K562 (cell line): ENCODE data around the gene CLPSL2. TPM values are rescaled to one million over a fixed set of nuclear protein-coding genes. Genes with fewer than 3 reads are reported as not detected.
A peak's percentile ranks its signal among the peaks of the same experiment; 100 is the strongest.

Experiments
- ARNT ChIP-seq, 2 experiments: fragments of 450-650 bp; IDR thresholded peaks; 2 replicates each; pipeline ENCODE4 v1.6.1; 2016; ENCODE audit warnings: mild to moderate bottlenecking in 1 of 2
- ATF1 ChIP-seq, 2 experiments: fragments of 450-650 bp in 1 of 2; IDR thresholded peaks; 2 replicates each; pipeline ENCODE4 v1.6.1; 2016; ENCODE audit warnings: missing compliant biosample characterization in 1 of 2, missing genetic modification characterization in 1 of 2
- BACH1 ChIP-seq: fragments of 200-800 bp; sonication (Bioruptor generic); IDR thresholded peaks from 2 replicates; pipeline ENCODE4 v1.6.1; 2016; ENCODE audit warnings: missing genetic modification characterization, missing compliant biosample characterization
- CREBBP ChIP-seq: IDR thresholded peaks from one replicate; pipeline ENCODE4 v1.6.1; 2012; ENCODE audit warnings: low read depth, mild to moderate bottlenecking, control low read depth, inconsistent platforms, low read length
- DDX20 ChIP-seq: fragments of 450-650 bp; IDR thresholded peaks from 2 replicates; pipeline ENCODE4 v1.6.1; 2016; ENCODE audit warnings: missing genetic modification characterization, low read depth, mild to moderate bottlenecking, missing compliant biosample characterization, moderate library complexity
- FOXM1 ChIP-seq, 2 experiments: fragments of 450-650 bp in 1 of 2; sonication (generic) in 1 of 2; formaldehyde crosslinking in 1 of 2; IDR thresholded peaks; 2 replicates each; pipeline versions ENCODE4 v1.6.1 to v1.9.0; 2017 to 2022; ENCODE audit warnings: low read depth in 2 of 2, mild to moderate bottlenecking in 2 of 2, missing genetic modification reagents in 1 of 2, moderate library complexity in 1 of 2
- GABPB2 ChIP-seq: fragments of 250-450 bp; sonication (Bioruptor Pico); conservative IDR thresholded peaks from 2 replicates; pipeline ENCODE4 v1.5.1; 2021; ENCODE audit warnings: mild to moderate bottlenecking
- GTF2A2 ChIP-seq: IDR thresholded peaks from 2 replicates; pipeline ENCODE4 v1.6.1; 2016; ENCODE audit warnings: mild to moderate bottlenecking, missing genetic modification characterization, missing compliant biosample characterization
- KDM1A ChIP-seq, 2 experiments: fragments of 450-650 bp; IDR thresholded peaks; 2 replicates each; pipeline ENCODE4 v1.6.1; 2016; ENCODE audit warnings: mild to moderate bottlenecking in 2 of 2
- L3MBTL2 ChIP-seq: fragments of 450-650 bp; IDR thresholded peaks from 2 replicates; pipeline ENCODE4 v1.6.1; 2016; ENCODE audit warnings: mild to moderate bottlenecking, moderate library complexity
- MED1 ChIP-seq: sonication (generic); formaldehyde crosslinking; IDR thresholded peaks from 2 replicates; pipeline ENCODE4 v1.8.1; 2023; ENCODE audit warnings: missing genetic modification reagents, borderline replicate concordance
- NR2C1 ChIP-seq, 2 experiments: fragments of 450-650 bp; IDR thresholded peaks; 2 replicates each; pipeline ENCODE4 v1.6.1; 2017; ENCODE audit warnings: mild to moderate bottlenecking in 2 of 2, antibody characterized with exemption in 1 of 2, inconsistent platforms in 1 of 2, missing compliant biosample characterization in 1 of 2, missing genetic modification characterization in 1 of 2
- NR4A1 ChIP-seq, 2 experiments: fragments of 250-450 bp in 1 of 2; fragments of 450-650 bp in 1 of 2; sonication (Bioruptor Pico) in 1 of 2; IDR thresholded peaks; 2 replicates each; pipeline versions ENCODE4 v1.4.0 to v1.6.1; 2016 to 2020; ENCODE audit warnings: mild to moderate bottlenecking in 2 of 2, missing compliant biosample characterization in 1 of 2, missing genetic modification characterization in 1 of 2, moderate library complexity in 1 of 2
- POLR2B ChIP-seq: fragments of 450-650 bp; IDR thresholded peaks from 2 replicates; pipeline ENCODE4 v1.6.1; 2018; ENCODE audit warnings: low read depth; ENCODE audit not compliant: partially characterized antibody
- RFX1 ChIP-seq: fragments of 450-650 bp; IDR thresholded peaks from 2 replicates; pipeline ENCODE4 v1.6.1; 2016; ENCODE audit warnings: mild to moderate bottlenecking, moderate library complexity
- RNF2 ChIP-seq: sonication (generic); IDR thresholded peaks from 2 replicates; pipeline ENCODE4 v1.6.1; 2016
- TAF15 ChIP-seq: fragments of 200-400 bp; formaldehyde crosslinking; IDR thresholded peaks from 2 replicates; pipeline ENCODE4 v1.6.1; 2017; ENCODE audit warnings: mild to moderate bottlenecking, low read depth, low read length, moderate library complexity
- TCF3 ChIP-seq: sonication (generic); formaldehyde crosslinking; IDR thresholded peaks from 2 replicates; pipeline ENCODE4 v1.4.0; 2020; ENCODE audit warnings: mild to moderate bottlenecking, missing genetic modification reagents
- ZNF274 ChIP-seq: IDR thresholded peaks from 2 replicates; pipeline ENCODE4 v1.6.1; 2011; ENCODE audit warnings: low read depth, mild to moderate bottlenecking, low read length, moderate library complexity, borderline replicate concordance
- ZNF347 ChIP-seq: fragments of 450-650 bp; formaldehyde crosslinking; IDR thresholded peaks from 2 replicates; pipeline ENCODE4 v1.4.0; 2020; ENCODE audit warnings: low read depth, mild to moderate bottlenecking, moderate library complexity
- polyA plus RNA-seq, 8 experiments: library from polyadenylated mRNA; depleted of rRNA in 4 of 8; stranded (reverse) in 5 of 8; unstranded in 3 of 8; fragments of >200 nt; fragmentation: Nextera tagmentation in 2 of 8; fragmentation: Illumina TruSeq in 1 of 8; extraction: Ambion mirVana in 2 of 8; extraction: Trizol in 1 of 8; gene quantifications; 2 replicates each; pipeline versions ENCODE4 v1.2.1 to v1.2.3, GENCODE V29; 2011 to 2014; ENCODE audit warnings: inconsistent platforms in 1 of 8, missing spikeins in 1 of 8
- total RNA-seq, 7 experiments: library from RNA; depleted of rRNA in 6 of 7; stranded (reverse); fragments of >200 nt in 6 of 7; fragmentation: Illumina TruSeq in 2 of 7; extraction: Trizol in 2 of 7; gene quantifications; 2 replicates each; pipeline versions ENCODE4 v1.2.1 to v1.2.3, GENCODE V29; 2011 to 2021; ENCODE audit warnings: low replicate concordance in 1 of 7
- TF ChIP-seq, protein P1 (sequence below): fragments of 250-450 bp; sonication (Bioruptor Pico); IDR thresholded peaks from 2 replicates; pipeline ENCODE4 v1.8.0; 2022; ENCODE audit warnings: moderate library complexity, mild to moderate bottlenecking, inconsistent platforms
- TF ChIP-seq, protein P2 (sequence below): fragments of 450-650 bp; IDR thresholded peaks from 2 replicates; pipeline ENCODE4 v1.6.1; 2016; ENCODE audit warnings: borderline replicate concordance
- TF ChIP-seq, protein P3 (sequence below), 2 experiments: IDR thresholded peaks; 2 replicates each; pipeline ENCODE4 v1.6.1; 2011; ENCODE audit warnings: borderline replicate concordance in 1 of 2, control low read depth in 1 of 2, low read depth in 1 of 2, low read length in 1 of 2, mild to moderate bottlenecking in 1 of 2, mixed read lengths in 1 of 2, moderate library complexity in 1 of 2; ENCODE audit not compliant: insufficient read depth in 1 of 2, insufficient read length in 1 of 2, poor library complexity in 1 of 2, severe bottlenecking in 1 of 2; ENCODE audit errors: extremely low read depth in 1 of 2
- TF ChIP-seq, protein P4 (sequence below): fragments of 450-650 bp; IDR thresholded peaks from 2 replicates; pipeline ENCODE4 v1.6.1; 2016

CLPSL2 gene
- total and polyA plus RNA-seq, 9 of the 15 experiments (the other 6 are each of a cell fraction or from before 2014, with no cell fraction given) = not detected

DNA sequence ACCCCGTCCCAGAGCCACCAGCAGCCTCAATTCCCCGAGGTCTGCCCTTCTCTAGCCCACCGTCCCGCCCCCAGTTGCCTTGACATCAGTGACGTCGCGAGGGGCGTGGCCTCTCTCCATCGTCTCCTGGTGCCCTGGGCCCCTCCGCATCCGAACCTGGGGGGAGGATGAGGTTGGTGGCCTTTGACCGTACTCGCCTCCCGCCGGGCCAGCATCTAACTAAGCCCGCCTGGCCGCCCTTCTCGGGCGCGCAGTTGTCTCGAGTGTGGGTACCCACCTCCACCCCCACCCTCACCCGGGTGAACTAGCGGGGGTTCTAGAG, 45.0 kb upstream of the CLPSL2 start (continued):
- TF ChIP-seq NR4A1 (CRISPR knock-in tag; IDR thresholded peaks at IDR 0.05) = 0 out of 2 replicates have a peak, but pooled peaks have one; percentile 55
- no peak for TF ChIP-seq NR4A1 (tag; IDR thresholded peaks at IDR 0.05)
- TF ChIP-seq, protein P1, sequence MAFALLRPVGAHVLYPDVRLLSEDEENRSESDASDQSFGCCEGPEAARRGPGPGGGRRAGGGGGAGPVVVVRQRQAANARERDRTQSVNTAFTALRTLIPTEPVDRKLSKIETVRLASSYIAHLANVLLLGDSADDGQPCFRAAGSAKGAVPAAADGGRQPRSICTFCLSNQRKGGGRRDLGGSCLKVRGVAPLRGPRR (CRISPR knock-in tag) = no peak
- TF ChIP-seq TCF3 (CRISPR knock-in tag) = no peak
- no peak for TF ChIP-seq ARNT (IDR thresholded peaks at IDR 0.05)
- peak; percentile 90; the same call in 1 of the 2 replicates for TF ChIP-seq RFX1
- no peak for TF ChIP-seq ZNF274
- TF ChIP-seq, protein P2, sequence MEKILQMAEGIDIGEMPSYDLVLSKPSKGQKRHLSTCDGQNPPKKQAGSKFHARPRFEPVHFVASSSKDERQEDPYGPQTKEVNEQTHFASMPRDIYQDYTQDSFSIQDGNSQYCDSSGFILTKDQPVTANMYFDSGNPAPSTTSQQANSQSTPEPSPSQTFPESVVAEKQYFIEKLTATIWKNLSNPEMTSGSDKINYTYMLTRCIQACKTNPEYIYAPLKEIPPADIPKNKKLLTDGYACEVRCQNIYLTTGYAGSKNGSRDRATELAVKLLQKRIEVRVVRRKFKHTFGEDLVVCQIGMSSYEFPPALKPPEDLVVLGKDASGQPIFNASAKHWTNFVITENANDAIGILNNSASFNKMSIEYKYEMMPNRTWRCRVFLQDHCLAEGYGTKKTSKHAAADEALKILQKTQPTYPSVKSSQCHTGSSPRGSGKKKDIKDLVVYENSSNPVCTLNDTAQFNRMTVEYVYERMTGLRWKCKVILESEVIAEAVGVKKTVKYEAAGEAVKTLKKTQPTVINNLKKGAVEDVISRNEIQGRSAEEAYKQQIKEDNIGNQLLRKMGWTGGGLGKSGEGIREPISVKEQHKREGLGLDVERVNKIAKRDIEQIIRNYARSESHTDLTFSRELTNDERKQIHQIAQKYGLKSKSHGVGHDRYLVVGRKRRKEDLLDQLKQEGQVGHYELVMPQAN = peak; percentile 12; the same call in 1 of the 2 replicates
- TF ChIP-seq POLR2B = peak; percentile 5
- TF ChIP-seq CREBBP = no peak
- TF ChIP-seq KDM1A (IDR thresholded peaks at IDR 0.05) = peak; percentile 64 to 87
- TF ChIP-seq, protein P3, sequence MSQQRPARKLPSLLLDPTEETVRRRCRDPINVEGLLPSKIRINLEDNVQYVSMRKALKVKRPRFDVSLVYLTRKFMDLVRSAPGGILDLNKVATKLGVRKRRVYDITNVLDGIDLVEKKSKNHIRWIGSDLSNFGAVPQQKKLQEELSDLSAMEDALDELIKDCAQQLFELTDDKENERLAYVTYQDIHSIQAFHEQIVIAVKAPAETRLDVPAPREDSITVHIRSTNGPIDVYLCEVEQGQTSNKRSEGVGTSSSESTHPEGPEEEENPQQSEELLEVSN (IDR thresholded peaks at IDR 0.05; ENCODE audit: borderline replicate concordance in 1 of 2, extremely low read depth in 1 of 2, insufficient read depth in 1 of 2, insufficient read length in 1 of 2, low read depth in 1 of 2, low read length in 1 of 2, poor library complexity in 1 of 2, severe bottlenecking in 1 of 2) = peak in 1 of 2 experiments; percentile 27
- TF ChIP-seq NR2C1 (IDR thresholded peaks at IDR 0.05) = no peak
- 0 out of 2 replicates have a peak, but pooled peaks have one; percentile 7 for TF ChIP-seq NR2C1 (tag; IDR thresholded peaks at IDR 0.05)
- no peak for TF ChIP-seq MED1 (CRISPR knock-in tag)
- TF ChIP-seq DDX20 (tag) = no peak
- no peak; the same call in 1 of the 2 replicates for TF ChIP-seq ATF1 (CRISPR knock-in tag; IDR thresholded peaks at IDR 0.05)
- TF ChIP-seq ATF1 (tag; IDR thresholded peaks at IDR 0.05) = peak; percentile 87; the same call in 1 of the 2 replicates
- no peak for TF ChIP-seq FOXM1 (IDR thresholded peaks at IDR 0.05; ENCODE audit: low read depth)
- peak; percentile 69; the same call in 1 of the 2 replicates for TF ChIP-seq FOXM1 (CRISPR knock-in tag; IDR thresholded peaks at IDR 0.05; ENCODE audit: low read depth)
- no peak for TF ChIP-seq GTF2A2 (tag)
- no peak for TF ChIP-seq L3MBTL2
- no peak for TF ChIP-seq GABPB2 (CRISPR knock-in tag)
- TF ChIP-seq RNF2 = no peak
- TF ChIP-seq, protein P4, sequence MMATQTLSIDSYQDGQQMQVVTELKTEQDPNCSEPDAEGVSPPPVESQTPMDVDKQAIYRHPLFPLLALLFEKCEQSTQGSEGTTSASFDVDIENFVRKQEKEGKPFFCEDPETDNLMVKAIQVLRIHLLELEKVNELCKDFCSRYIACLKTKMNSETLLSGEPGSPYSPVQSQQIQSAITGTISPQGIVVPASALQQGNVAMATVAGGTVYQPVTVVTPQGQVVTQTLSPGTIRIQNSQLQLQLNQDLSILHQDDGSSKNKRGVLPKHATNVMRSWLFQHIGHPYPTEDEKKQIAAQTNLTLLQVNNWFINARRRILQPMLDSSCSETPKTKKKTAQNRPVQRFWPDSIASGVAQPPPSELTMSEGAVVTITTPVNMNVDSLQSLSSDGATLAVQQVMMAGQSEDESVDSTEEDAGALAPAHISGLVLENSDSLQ = no peak
- TF ChIP-seq TAF15 = no peak
- no peak for TF ChIP-seq BACH1 (tag)
- no peak for TF ChIP-seq ZNF347 (CRISPR knock-in tag)
